Fibroblast of lung (primary cell): ENCODE data around the gene CUL1. TPM values are rescaled to one million over a fixed set of nuclear protein-coding genes. Genes with fewer than 3 reads are reported as not detected.

ENCODE experiments used
- DNase-seq, 2 donors: peaks; one replicate each; pipeline versions ENCODE4 v3.0.0 to v3.0.0-alpha.2; 2010; ENCODE audit warnings: low read depth in 2 of 2
- H2AFZ ChIP-seq: 2 replicates; pipeline ENCODE4 v1.5.1; 2012; ENCODE audit warnings: low read length, control low read depth, inconsistent platforms
- H3K27ac ChIP-seq: 2 replicates; pipeline ENCODE4 v1.5.1; 2011; ENCODE audit warnings: low read length, control low read depth; ENCODE audit not compliant: insufficient read depth
- H3K27me3 ChIP-seq: 2 replicates; pipeline ENCODE4 v1.5.1; 2011; ENCODE audit warnings: mild to moderate bottlenecking, low read length; ENCODE audit not compliant: control insufficient read depth, insufficient read depth
- H3K36me3 ChIP-seq: 2 replicates; pipeline ENCODE4 v1.5.1; 2011; ENCODE audit warnings: low read length; ENCODE audit not compliant: control insufficient read depth, insufficient read depth
- H3K4me1 ChIP-seq: 2 replicates; pipeline ENCODE4 v1.5.1; 2011; ENCODE audit warnings: low read length; ENCODE audit not compliant: control insufficient read depth, insufficient read depth; ENCODE audit errors: extremely low read depth
- H3K4me2 ChIP-seq: 2 replicates; pipeline ENCODE4 v1.5.1; 2011; ENCODE audit warnings: low read length, control low read depth; ENCODE audit not compliant: insufficient read depth; ENCODE audit errors: extremely low read depth
- H3K4me3 ChIP-seq, 4 experiments: fragments of 200-600 bp in 1 of 4; sonication (generic) in 1 of 4; replicated peaks in 1 of 4; 2 replicates each; pipeline ENCODE4 v1.5.1; 2011 to 2016; ENCODE audit warnings: low read length in 4 of 4, low read depth in 3 of 4, mild to moderate bottlenecking in 3 of 4, control low read depth in 2 of 4, inconsistent platforms in 1 of 4, mixed read lengths in 1 of 4; ENCODE audit not compliant: insufficient read depth in 1 of 4; ENCODE audit errors: control extremely low read depth in 1 of 4
- H3K79me2 ChIP-seq: 2 replicates; pipeline ENCODE4 v1.5.1; 2012; ENCODE audit warnings: mild to moderate bottlenecking, low read length, inconsistent platforms; ENCODE audit not compliant: control insufficient read depth, insufficient read depth
- H3K9ac ChIP-seq: 2 replicates; pipeline ENCODE4 v1.5.1; 2011; ENCODE audit warnings: mild to moderate bottlenecking, low read length, control low read depth; ENCODE audit not compliant: insufficient read depth
- H3K9me3 ChIP-seq: 2 replicates; pipeline ENCODE4 v1.5.1; 2012; ENCODE audit warnings: low read depth, low read length; ENCODE audit not compliant: control insufficient read depth, insufficient read depth
- H4K20me1 ChIP-seq: 2 replicates; pipeline ENCODE4 v1.5.1; 2011; ENCODE audit warnings: low read length; ENCODE audit not compliant: control insufficient read depth, insufficient read depth; ENCODE audit errors: extremely low read depth
- CTCF ChIP-seq, 2 donors: IDR thresholded peaks in 1 of 2; conservative IDR thresholded peaks in 1 of 2; 1 replicate in 1 of 2; 2 replicates in 1 of 2; pipeline ENCODE4 v1.5.1; 2011 to 2012; ENCODE audit warnings: low read length in 2 of 2, control low read depth in 1 of 2, inconsistent platforms in 1 of 2, low read depth in 1 of 2, mild to moderate bottlenecking in 1 of 2
- EZH2 ChIP-seq: IDR thresholded peaks from 2 replicates; pipeline ENCODE4 v1.5.1; 2012; ENCODE audit warnings: low read length, control low read depth, mild to moderate bottlenecking; ENCODE audit errors: missing control alignments
- polyA minus RNA-seq: library from RNA; depleted of rRNA, polyadenylated mRNA; stranded (reverse); fragments of >200 nt; gene quantifications from 2 replicates; pipeline ENCODE4 v1.2.3, GENCODE V29; 2011; ENCODE audit warnings: low replicate concordance
- polyA plus RNA-seq, 2 donors: library from polyadenylated mRNA; depleted of rRNA in 1 of 2; stranded (reverse) in 1 of 2; unstranded in 1 of 2; fragments of >200 nt; gene quantifications; 2 replicates each; pipeline ENCODE4 v1.2.1, GENCODE V29; 2011 to 2012; ENCODE audit warnings: missing spikeins in 1 of 2
- total RNA-seq: library from RNA; depleted of rRNA; stranded (reverse); fragments of >200 nt; gene quantifications from 2 replicates; pipeline ENCODE4 v1.2.1, GENCODE V29; 2014

CUL1 gene
- total RNA-seq = 39.8 and 47.9 TPM in 2 replicates
- 52.3 and 55.5 TPM in 2 replicates for polyA plus RNA-seq
- polyA plus RNA-seq (2012) = 37.9 and 41.8 TPM in 2 replicates
- 15.5 and 21.2 TPM in 2 replicates for polyA minus RNA-seq

GRCh38 chr7:148698397-148699023 lies at the start of gene CUL1:
Gene CUL1 (plus strand): TSS chr7:148698903. CDS start chr7:148730123, 31,220 bp downstream.
- Histone ChIP-seq H3K4me2 (peak within 1 kb of the TSS; percentile 73), H3K9me3 (no peaks in the 10 kb centered on the region), H3K27ac (peak within 1 kb of the TSS; percentile 91), H4K20me1 (peaks cover 8% of the 10 kb centered on the region), H3K4me1 (peaks cover 13% of the 10 kb centered on the region), H3K36me3 (no peaks in the 10 kb centered on the region), H3K4me3 (peak within 1 kb of the TSS; percentile 70 to 91 (median 76)), H3K79me2 (peaks cover 46% of the 10 kb centered on the region), H3K9ac (peak within 1 kb of the TSS; percentile 94), H2AFZ (peak within 1 kb of the TSS; percentile 29), H3K27me3 (no peaks in the 10 kb centered on the region)
- DNase-seq = peak; percentile 70 to 72
- TF ChIP-seq EZH2 = no peak
- TF ChIP-seq CTCF (conservative IDR thresholded peaks at IDR 0.05 in 1 of 2, IDR thresholded peaks at IDR 0.05 in 1 of 2; ENCODE audit: low read depth in 1 of 2, low read length in 2 of 2) = no peak

DNA sequence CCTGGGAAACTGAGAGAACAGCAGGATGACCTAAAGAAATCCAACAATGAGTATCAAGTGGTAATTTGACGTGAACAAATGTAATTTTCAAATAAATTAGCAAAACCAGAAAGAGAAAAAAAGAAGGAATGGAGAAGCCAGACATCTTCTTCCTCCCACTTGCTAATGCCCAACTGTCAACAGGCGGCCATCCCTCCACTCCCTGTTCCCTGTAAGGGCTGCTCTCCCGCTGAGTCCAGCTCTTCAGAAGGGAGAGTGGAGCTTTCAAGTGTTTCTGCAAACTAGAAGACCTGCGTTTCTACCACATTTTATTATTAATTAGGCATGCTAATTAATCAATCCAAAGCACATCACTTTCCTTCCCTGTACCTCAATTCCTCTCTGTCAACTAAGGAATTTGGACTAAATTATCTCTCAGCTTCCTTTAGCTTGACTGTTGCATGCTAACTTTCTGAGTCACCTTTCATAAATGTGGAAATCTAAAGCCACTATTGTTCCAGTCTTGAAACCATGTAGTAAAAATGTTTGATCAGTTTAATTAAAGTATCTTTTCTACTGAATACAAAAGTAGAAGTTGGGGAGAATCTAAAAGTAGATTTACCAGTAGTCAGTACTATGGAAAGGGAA lies 48.4 kb upstream of the CUL1 start:
- Histone ChIP-seq H3K4me2 (peak overlapping the region; percentile 44), H3K9me3 (no peaks in the 10 kb centered on the region), H3K79me2 (no peaks in the 10 kb centered on the region), H3K27me3 (peaks cover under 1% of the 10 kb centered on the region), H3K4me3 (no peak overlapping the region), H2AFZ (no peak overlapping the region), H4K20me1 (no peaks in the 10 kb centered on the region), H3K36me3 (no peaks in the 10 kb centered on the region), H3K9ac (no peak overlapping the region), H3K27ac (no peak overlapping the region), H3K4me1 (no peaks in the 10 kb centered on the region)
- DNase-seq = peak; percentile 19 to 84
- TF ChIP-seq CTCF (conservative IDR thresholded peaks at IDR 0.05 in 1 of 2, IDR thresholded peaks at IDR 0.05 in 1 of 2; ENCODE audit: low read depth in 1 of 2, low read length in 2 of 2) (no peak), EZH2 (no peak)

DNA sequence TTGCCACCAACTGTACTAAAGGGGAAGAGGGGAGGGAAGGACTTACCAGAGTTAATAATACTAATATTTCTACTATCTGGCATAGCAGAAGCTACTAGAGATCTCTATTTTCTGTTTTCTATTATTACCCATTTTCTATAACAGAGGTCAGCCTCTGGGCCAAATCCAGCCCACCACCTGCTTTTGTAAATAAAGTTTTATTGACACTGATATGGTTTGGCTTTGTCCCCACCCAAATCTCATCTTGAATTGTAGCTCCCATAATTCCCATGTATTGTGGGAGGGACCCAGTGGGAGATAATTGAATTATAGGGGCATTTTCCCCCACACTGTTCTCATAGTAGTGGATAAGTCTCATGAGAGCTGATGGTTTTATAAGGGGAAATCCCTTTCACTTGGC lies 45.9 kb upstream of the CUL1 start:
- no peak for DNase-seq
- Histone ChIP-seq H3K9ac (no peak overlapping the region), H3K79me2 (no peaks in the 10 kb centered on the region), H3K36me3 (no peaks in the 10 kb centered on the region), H2AFZ (no peak overlapping the region), H3K4me2 (no peak overlapping the region), H3K4me1 (no peaks in the 10 kb centered on the region), H3K9me3 (no peaks in the 10 kb centered on the region), H3K27me3 (no peaks in the 10 kb centered on the region), H3K27ac (no peak overlapping the region), H3K4me3 (no peak overlapping the region), H4K20me1 (no peaks in the 10 kb centered on the region)
- no peak for TF ChIP-seq CTCF (conservative IDR thresholded peaks at IDR 0.05 in 1 of 2, IDR thresholded peaks at IDR 0.05 in 1 of 2; ENCODE audit: low read depth in 1 of 2, low read length in 2 of 2)
- TF ChIP-seq EZH2 = no peak
